NB4 (cell line): ENCODE results near the gene COL4A1.

Experiments
- MYC ChIP-seq: IDR thresholded peaks from 2 replicates; pipeline ENCODE4 v1.6.1; 2011; ENCODE audit warnings: low read depth, low read length
- POLR2A ChIP-seq: IDR thresholded peaks from 2 replicates; pipeline ENCODE4 v1.6.1; 2011; ENCODE audit warnings: mild to moderate bottlenecking; ENCODE audit not compliant: insufficient read length; ENCODE audit errors: extremely low read depth
- TF ChIP-seq, protein P1 (sequence below): IDR thresholded peaks from one replicate; pipeline ENCODE4 v1.5.1; 2012; ENCODE audit warnings: low read depth, low read length
- TF ChIP-seq, protein P2 (sequence below): IDR thresholded peaks from 2 replicates; pipeline ENCODE4 v1.6.1; 2011; ENCODE audit warnings: low read depth, low read length

DNA sequence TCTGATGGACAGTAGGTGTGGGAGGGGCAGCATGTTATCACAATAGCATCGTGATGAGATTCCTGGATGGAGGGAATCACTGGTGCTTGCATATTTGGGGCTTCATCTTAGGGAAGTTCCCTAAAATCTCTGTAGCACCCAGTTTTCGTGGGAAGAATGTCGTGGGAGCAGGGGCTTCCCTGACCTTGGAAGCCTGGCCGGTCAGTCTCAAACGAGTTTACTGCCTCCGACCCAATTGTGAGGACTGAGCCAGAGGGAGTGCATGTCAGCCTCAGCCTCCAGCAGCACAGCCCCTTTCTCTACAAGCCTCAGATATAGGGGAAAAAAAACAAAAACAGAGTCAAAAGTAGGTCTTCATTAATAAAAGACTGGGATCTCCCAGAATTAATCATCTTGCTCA lies 32.3 kb upstream of the COL4A1 start:
- TF ChIP-seq POLR2A (no peak), MYC (no peak)
- TF ChIP-seq, protein P1, sequence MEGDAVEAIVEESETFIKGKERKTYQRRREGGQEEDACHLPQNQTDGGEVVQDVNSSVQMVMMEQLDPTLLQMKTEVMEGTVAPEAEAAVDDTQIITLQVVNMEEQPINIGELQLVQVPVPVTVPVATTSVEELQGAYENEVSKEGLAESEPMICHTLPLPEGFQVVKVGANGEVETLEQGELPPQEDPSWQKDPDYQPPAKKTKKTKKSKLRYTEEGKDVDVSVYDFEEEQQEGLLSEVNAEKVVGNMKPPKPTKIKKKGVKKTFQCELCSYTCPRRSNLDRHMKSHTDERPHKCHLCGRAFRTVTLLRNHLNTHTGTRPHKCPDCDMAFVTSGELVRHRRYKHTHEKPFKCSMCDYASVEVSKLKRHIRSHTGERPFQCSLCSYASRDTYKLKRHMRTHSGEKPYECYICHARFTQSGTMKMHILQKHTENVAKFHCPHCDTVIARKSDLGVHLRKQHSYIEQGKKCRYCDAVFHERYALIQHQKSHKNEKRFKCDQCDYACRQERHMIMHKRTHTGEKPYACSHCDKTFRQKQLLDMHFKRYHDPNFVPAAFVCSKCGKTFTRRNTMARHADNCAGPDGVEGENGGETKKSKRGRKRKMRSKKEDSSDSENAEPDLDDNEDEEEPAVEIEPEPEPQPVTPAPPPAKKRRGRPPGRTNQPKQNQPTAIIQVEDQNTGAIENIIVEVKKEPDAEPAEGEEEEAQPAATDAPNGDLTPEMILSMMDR = no peak
- TF ChIP-seq, protein P2, sequence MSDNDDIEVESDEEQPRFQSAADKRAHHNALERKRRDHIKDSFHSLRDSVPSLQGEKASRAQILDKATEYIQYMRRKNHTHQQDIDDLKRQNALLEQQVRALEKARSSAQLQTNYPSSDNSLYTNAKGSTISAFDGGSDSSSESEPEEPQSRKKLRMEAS = no peak
